GM21576 (cell line): Measurements from ENCODE around the gene WDR41.
A peak's percentile ranks its signal among the peaks of the same experiment; 100 is the strongest.
"Not testable (repeated sequence)": the region's sequence is repeated elsewhere in the genome, so short reads cannot be mapped to it uniquely, and the experiment has no call there.

Experiments used
- ATAC-seq: cut with Tn5 transposase; IDR thresholded peaks from one replicate; pipeline ENCODE4 v1.9.1; 2021; ENCODE audit warnings: mild to moderate bottlenecking, moderate library complexity; ENCODE audit not compliant: unreplicated experiment

The WDR41 gene, protein sequence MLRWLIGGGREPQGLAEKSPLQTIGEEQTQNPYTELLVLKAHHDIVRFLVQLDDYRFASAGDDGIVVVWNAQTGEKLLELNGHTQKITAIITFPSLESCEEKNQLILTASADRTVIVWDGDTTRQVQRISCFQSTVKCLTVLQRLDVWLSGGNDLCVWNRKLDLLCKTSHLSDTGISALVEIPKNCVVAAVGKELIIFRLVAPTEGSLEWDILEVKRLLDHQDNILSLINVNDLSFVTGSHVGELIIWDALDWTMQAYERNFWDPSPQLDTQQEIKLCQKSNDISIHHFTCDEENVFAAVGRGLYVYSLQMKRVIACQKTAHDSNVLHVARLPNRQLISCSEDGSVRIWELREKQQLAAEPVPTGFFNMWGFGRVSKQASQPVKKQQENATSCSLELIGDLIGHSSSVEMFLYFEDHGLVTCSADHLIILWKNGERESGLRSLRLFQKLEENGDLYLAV

DNA sequence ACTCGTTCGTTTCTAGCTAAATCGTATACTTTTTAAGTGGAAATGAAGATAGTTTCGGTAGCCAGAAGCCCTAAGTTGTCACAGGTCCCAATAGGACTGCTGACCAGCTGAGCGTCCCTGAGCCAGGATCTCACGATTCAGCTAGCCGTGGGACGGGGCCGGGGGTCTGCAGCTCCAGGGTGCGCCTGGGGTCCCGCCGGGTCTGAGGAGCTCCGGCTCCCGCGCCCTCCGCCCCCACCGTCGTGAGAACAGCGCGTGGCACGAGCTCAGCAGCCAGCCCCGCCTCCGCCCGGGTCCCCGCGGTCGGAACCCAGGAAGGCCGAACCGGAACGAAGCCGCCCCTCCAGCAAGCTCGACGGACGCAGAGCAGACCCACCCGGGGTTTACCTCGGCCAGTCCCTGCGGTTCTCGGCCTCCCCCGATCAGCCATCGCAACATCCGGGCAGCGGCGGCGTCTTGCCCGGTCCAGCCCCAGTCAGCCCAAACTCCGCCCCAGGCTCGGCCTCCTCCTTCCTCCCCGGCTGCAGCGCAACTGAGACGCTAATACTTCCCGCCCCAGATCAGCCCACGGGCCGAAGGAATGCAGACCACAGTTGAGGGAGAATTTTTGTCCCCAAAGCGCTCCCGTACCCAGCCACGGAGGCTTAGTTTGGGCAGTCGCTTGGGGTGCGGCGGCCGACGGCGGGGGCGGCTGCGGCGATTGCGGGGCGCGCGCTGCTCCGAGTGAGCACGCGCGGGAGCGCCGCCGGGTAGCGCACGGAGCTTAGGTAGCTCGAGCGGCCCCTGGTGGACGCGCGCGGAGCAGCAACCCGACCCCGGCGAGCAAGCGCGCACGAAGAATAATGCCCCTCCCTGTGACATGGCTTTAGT lies at the start of gene WDR41:
Gene WDR41, minus strand, starts transcription at position 534 of the 870 bp plus-strand sequence. Its CDS starts 96 bp downstream, at position 438.
- peak; percentile 86 for ATAC-seq

DNA sequence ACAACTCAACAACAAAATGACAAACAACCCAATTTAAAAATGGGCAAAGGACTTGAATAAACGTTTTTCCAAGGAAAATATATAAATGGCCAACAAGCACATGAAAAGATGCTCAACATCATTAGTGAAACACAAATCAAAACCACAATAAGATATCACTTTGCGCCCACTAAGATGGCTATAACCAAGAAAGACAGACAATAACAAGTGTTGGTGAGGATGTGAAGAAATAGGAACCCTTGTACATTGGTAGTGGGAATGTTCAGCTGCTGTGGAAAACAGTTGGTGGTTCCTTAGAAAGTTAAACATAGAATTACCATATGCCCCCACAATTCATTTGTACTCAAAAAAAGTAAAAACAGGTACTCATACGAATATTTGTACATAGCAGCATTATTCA lies 39.2 kb upstream of the WDR41 start:
- ATAC-seq = no peak

GRCh38 chr5:77518304-77518703 lies 26.2 kb upstream of the WDR41 start:
- ATAC-seq = no peak

DNA sequence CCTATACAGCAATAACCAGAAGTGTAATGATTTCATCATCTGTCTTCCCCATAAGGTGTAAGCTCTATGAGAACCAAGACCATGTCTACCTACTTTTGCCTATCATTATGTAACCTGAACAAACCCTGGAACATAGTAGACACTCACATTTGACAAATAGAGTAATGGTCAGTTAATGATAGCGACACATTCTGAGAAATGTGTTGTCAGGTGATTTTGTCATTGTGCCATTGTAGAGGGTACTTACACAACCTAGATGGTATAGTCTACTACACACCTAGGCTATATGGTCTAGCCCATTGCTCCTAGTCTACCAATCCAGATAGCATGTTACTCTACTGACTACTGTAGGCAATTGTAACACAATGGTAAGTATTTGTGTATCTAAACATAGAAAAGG lies 22.3 kb upstream of the WDR41 start:
- ATAC-seq = no peak

GRCh38 chr5:77513321-77513720 lies 21.2 kb upstream of the WDR41 start:
- ATAC-seq = no peak

GRCh38 chr5:77501132-77501531 lies 9.0 kb upstream of the WDR41 start:
- ATAC-seq = not testable (repeated sequence)

DNA sequence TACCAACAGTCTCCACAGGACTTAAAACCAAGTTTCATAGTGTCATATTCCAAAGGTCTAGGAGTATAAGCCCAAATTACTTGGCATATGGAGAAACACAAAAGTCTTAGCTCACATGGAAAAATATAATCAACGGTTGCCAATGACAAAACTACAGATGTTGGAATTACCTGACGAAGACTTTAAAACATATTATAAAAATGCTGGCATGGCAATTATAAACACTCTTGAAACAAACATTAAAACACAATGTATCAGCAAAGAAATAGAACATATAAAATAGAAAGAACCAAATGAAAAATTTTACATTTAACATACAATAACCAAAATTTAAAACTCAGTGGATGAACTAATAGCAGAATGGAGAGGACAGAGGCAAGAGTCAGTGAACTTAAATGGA lies 7.9 kb upstream of the WDR41 start:
- ATAC-seq = no peak

DNA sequence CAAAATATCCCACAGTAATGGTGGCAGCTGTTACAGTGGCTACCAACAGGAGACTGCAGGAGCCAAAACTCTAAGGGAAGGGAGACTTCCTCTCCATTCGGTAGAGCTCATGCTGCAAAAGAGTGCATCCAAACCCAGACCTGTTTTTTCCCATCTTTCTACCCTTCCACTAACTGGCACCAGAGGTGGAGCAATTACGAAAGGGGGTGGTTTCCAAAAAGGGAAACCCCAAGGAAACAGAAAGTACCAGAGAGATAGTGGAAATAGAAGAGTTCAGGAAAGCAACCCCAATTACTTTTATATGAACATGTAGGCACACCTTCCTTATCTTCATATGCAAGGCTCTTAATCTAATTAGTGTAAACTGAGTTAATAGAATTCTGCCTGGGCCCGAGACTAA lies 7.3 kb upstream of the WDR41 start:
- ATAC-seq = no peak

DNA sequence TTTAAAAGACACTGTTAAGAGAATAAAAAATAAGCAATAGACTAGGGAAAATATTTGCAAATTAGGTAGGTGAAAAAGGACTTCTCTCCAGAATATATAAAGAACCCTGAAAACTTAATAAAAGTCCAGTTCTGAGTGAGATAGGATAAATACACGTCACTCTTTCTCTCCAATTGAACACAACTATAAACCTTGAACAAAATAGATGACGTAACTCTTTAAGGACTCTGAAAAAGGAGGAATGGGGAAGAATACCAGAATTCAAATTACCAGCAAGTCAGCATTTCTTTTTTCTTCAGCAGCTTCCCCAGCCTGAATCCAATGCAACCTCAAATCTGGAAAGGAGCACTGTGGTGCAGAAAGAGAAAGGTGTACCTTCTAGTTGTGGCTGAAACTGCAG lies 6.8 kb upstream of the WDR41 start:
- ATAC-seq = no peak

DNA sequence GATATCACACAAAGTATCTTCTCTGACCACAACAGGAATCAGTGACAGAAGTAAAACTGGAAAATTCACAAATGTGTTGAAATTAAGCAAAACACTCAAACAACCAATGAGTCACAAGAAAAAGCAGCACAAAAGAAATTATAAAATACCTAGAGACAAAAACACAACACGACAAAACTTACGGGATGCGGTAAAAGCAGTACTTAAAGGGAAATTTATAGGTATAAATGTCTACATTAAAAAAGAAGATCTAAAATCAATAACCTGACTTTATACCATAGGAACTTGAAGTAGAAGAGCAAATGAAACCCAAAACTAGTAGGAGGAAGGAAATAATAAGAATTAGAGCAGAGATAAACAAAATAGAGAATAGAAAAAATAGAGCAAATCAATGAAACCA lies 2.8 kb upstream of the WDR41 start:
- ATAC-seq = no peak

DNA sequence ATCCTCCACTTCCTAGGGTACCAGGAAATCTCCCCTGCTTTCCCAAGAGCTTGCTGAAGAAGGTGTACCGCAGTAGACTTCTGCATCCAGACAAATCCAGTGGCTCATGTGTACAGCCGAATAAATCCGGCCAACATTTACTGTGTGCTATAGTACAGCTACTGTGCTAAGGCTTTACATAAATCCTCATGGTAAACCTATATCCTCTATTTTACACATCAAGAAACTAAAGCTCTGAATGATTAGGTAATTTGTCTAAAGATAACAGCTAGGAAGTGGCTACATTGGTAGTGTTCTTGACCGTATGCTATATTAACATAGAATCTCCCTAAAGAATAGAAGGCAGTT lies 511 bp upstream of the WDR41 start:
- ATAC-seq = peak; percentile 0

DNA sequence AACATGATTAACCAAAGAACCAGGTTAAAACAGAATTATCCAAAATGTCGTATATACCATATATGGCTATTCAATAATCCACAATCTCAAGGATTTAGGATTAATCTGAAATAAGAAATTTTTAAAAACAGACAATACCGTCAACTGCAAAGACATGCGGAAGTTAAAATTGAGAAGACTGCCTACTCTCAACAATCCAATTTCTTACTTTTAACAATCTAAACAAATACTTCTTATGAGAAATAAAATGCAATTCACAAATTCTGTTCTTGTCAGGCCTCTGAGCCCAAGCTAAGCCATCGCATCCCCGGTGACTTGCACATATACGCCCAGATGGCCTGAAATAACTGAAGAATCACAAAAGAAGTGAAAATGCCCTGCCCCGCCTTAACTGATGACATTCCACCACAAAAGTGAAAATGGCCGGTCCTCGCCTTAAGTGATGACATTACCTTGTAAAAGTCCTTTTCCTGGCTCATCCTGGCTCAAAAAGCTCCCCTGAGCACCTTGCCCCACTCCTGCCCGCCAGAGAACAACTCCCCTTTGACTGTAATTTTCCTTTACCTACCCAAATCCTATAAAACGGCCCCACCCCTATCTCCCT lies 1.3 kb downstream of the WDR41 start:
- ATAC-seq = not testable (repeated sequence)

DNA sequence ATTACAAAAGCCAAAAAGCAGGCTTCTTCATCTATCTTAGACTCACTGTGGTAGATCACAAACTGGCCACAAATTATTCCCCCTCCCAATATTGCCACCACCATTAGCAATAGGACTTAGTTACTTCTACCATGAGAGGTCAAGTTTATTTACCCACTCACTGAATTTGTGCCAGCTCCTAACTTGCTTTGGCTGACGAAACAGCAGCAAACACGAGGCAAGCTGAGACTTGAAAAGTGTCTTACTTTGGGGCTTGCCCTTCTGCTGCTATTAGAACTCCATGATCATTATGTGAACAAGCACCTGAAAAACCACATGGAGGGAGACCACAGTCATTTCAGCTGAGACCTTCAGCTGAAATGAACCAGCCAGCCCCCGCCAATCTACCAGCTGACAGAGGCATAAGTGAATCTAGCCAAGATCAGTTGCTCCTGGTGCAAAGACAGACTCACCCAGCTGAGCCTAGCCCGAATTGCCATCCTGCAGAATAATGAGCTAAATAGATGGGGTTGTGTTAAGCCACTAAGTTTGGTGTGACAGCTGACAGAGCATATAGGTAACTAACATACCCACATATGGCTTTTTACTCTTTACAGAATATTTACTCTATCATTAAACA lies 5.7 kb downstream of the WDR41 start:
- no peak for ATAC-seq

DNA sequence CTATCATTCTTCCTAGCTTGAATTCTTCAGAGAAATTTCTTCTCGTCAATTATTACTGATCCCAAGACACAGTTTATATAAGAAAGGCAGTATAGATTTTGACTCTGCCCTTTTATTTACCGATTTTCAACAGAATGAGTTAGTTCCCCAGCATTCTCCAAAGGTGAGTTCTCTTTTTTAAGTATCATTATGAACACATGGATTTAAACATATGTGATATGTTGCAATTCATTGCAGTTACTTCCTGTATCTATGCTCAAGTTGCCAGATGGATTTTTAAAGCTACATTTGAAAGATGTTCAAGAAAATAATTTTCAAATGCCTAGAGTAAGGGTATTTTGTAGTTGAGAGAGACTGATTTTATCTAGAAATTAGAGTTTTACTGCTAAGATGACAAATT lies 8.4 kb downstream of the WDR41 start:
- ATAC-seq = no peak

DNA sequence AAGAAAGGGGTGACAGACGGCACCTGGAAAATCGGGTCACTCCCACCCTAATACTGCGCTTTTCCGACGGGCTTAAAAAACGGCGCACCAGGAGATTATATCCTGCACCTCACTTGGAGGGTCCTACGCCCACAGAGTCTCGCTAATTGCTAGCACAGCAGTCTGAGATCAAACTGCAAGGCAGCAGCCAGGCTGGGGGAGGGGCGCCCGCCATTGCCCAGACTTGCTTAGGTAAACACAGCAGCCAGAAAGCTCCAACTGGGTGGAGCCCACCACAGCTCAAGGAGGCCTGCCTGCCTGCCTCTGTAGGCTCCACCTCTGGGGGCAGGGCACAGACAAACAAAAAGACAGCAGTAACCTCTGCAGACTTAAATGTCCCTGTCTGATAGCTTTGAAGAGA lies 17.1 kb downstream of the WDR41 start:
- not testable (repeated sequence) for ATAC-seq

DNA sequence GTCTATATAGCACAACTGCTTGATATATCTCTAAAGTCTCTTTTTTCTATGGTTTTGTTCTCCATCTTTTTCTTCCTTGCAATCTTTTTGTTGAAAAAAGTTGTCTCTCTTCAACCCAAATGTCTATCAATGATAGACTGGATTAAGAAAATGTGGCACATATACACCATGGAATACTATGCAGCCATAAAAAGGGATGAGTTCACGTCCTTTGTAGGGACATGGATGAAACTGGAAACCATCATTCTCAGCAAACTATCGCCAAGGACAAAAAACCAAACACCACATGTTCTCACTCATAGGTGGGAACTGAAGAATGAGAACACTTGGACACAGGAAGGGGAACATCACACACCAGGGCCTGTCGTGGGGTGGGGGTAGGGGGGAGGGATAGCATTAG lies 23.2 kb downstream of the WDR41 start:
- ATAC-seq = not testable (repeated sequence)

- ATAC-seq = no peak
Measured at GRCh38 chr5:77463905-77464304, 28.2 kb downstream of the WDR41 start.

GRCh38 chr5:77461287-77461686 lies 30.8 kb downstream of the WDR41 start:
- ATAC-seq = no peak

- ATAC-seq = no peak
Measured at GRCh38 chr5:77454123-77454522, 38.0 kb downstream of the WDR41 start.

- no peak for ATAC-seq
Measured at GRCh38 chr5:77452351-77452750, 39.8 kb downstream of the WDR41 start.

DNA sequence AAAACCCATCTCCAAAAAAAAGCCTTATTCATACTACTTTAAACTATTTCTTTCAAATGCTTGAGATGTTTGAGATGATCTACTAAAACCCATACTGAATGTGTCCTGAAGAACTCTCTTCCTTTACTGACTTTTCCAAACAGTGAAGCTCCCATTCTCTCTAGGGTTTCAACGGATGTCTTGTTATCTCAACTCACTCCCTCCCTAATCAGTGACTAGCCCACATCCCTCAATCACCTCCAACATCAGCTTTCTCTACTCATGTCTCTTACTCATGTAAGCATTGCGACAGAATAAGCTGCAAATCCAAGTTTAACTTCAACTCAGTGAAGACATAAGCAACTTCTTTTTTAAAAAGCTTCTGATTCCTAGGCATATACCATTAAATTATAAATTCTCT lies 42.1 kb downstream of the WDR41 start:
- ATAC-seq = no peak
